SU-DHL-6 (cell line): ENCODE measurements around the gene MEGF6.

ENCODE experiments used
- H2AFZ ChIP-seq: fragments of 200-600 bp; sonication (generic); 2 replicates; pipeline ENCODE4 v1.6.1; 2014; ENCODE audit warnings: low read depth, mild to moderate bottlenecking, moderate library complexity, mixed read lengths, antibody characterized with exemption, low read length; ENCODE audit not compliant: severe bottlenecking
- H3F3A ChIP-seq: fragments of 200-600 bp; shearing (Covaris generic); 2 replicates; pipeline ENCODE4 v1.6.0; 2016; ENCODE audit warnings: antibody characterized with exemption, mild to moderate bottlenecking; ENCODE audit not compliant: insufficient read depth
- H3K27ac ChIP-seq: fragments of 200-600 bp; sonication (generic); 2 replicates; pipeline ENCODE4 v1.5.1; 2016; ENCODE audit warnings: low read depth, mild to moderate bottlenecking, low read length, moderate library complexity, mixed read lengths
- H3K27me3 ChIP-seq: fragments of 200-600 bp; sonication (generic), shearing (Covaris generic); 2 replicates; pipeline ENCODE4 v1.6.0; 2014; ENCODE audit warnings: mild to moderate bottlenecking, low read length
- H3K36me3 ChIP-seq: fragments of 200-600 bp; sonication (generic); 2 replicates; pipeline ENCODE4 v1.6.1; 2014; ENCODE audit warnings: mild to moderate bottlenecking, low read length, mixed read lengths
- H3K4me2 ChIP-seq: fragments of 300-600, 200-600 bp; shearing (Covaris generic), sonication (generic); 2 replicates; pipeline ENCODE4 v1.6.0; 2014; ENCODE audit warnings: low read length, low read depth, mild to moderate bottlenecking; ENCODE audit not compliant: poor library complexity, severe bottlenecking
- H3K4me3 ChIP-seq: fragments of 200-600 bp; sonication (generic); 2 replicates; pipeline ENCODE4 v1.5.1; 2014; ENCODE audit warnings: antibody characterized with exemption, low read length, mild to moderate bottlenecking, mixed read lengths; ENCODE audit not compliant: insufficient read depth, poor library complexity, severe bottlenecking
- H3K79me2 ChIP-seq: fragments of 200-600 bp; sonication (generic); 2 replicates; pipeline ENCODE4 v1.6.1; 2014; ENCODE audit warnings: mild to moderate bottlenecking, low read length, moderate library complexity; ENCODE audit not compliant: insufficient read depth
- H3K9ac ChIP-seq: fragments of 200-600 bp; sonication (generic); 2 replicates; pipeline ENCODE4 v1.7.0; 2014; ENCODE audit warnings: mild to moderate bottlenecking, low read length
- H3K9me2 ChIP-seq: fragments of 200-600 bp; sonication (generic); replicated peaks from 2 replicates; pipeline ENCODE4 v1.6.1; 2014; ENCODE audit warnings: low read length; ENCODE audit not compliant: insufficient read depth
- H3K9me3 ChIP-seq: fragments of 200-600 bp; sonication (generic); 2 replicates; pipeline ENCODE4 v1.6.1; 2014; ENCODE audit warnings: low read length, mixed read lengths; ENCODE audit not compliant: insufficient read depth
- H4K20me1 ChIP-seq: fragments of 200-600 bp; sonication (generic); 2 replicates; pipeline ENCODE4 v1.6.1; 2014; ENCODE audit warnings: low read depth, mild to moderate bottlenecking, antibody characterized with exemption, low read length, moderate library complexity, mixed read lengths
- EZH2phosphoT487 ChIP-seq: fragments of 200-600 bp; sonication (generic), shearing (Covaris generic); conservative IDR thresholded peaks from 2 replicates; pipeline ENCODE4 v1.6.1; 2018; ENCODE audit warnings: mild to moderate bottlenecking, antibody characterized with exemption, low read length, moderate library complexity, mixed read lengths
- TF ChIP-seq, protein P1 (sequence below): fragments of 200-600 bp; sonication (generic); IDR thresholded peaks from one replicate; pipeline ENCODE4 v1.5.1; 2017; ENCODE audit warnings: antibody characterized with exemption, mild to moderate bottlenecking, low read length, moderate library complexity; ENCODE audit not compliant: insufficient read depth, poor library complexity, severe bottlenecking

The MEGF6 gene

DNA sequence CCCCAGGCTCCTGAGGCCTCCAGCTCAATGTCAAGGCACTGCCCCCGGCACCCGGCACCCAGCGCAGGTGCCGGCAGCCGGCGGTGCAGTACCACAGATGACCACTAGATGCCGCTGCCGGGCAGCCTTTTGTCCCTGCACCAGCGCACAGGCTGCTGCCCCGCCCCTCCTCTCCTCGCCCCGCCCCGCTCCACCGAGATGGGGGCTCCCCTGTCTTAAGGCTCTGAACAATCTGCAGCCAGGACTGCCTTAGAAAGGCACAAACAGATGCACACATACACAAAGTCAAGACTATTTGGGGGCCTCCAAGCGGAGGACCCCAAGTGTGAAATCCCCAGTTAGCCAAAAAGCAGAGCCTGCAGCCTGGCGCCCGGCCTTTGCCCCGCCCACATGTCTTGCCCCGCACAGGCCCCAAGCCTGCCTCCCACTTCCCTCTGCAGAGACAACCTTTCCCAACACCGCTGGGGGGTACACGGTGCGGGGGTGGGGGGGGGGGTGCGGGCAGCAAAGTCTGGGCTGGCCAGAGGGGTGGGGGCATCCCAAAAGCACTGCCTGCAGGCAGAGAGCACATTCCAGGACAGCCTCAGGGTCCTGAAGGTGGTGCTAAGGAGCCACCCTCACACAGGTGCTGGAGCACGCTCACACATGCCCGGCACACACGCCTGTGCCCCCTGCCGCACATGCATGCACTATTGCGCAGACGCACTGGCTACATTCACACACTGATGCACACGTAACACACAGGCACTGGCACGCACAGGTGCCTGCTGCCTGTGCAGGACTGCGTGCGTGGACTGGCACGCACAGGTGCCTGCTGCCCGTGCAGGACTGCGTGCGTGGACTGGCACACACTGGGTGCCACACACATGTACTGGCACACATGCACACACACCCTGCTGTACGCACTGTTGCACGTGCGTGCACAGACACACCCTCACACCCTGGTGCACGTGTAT, 119.7 kb downstream of the MEGF6 start:
- no peak overlapping the region for H3K9ac ChIP-seq
- H3K27ac ChIP-seq: no peak overlapping the region
- no peak overlapping the region for H3K4me3 ChIP-seq
- H3K4me2 ChIP-seq: no peak overlapping the region
- H3K9me3 ChIP-seq: no peaks in the 10 kb centered on the region
- no peaks in the 10 kb centered on the region for H3K9me2 ChIP-seq
- no peaks in the 10 kb centered on the region for H3K79me2 ChIP-seq
- H2AFZ ChIP-seq: no peak overlapping the region
- TF ChIP-seq EZH2phosphoT487: no peak
- TF ChIP-seq, protein P1, sequence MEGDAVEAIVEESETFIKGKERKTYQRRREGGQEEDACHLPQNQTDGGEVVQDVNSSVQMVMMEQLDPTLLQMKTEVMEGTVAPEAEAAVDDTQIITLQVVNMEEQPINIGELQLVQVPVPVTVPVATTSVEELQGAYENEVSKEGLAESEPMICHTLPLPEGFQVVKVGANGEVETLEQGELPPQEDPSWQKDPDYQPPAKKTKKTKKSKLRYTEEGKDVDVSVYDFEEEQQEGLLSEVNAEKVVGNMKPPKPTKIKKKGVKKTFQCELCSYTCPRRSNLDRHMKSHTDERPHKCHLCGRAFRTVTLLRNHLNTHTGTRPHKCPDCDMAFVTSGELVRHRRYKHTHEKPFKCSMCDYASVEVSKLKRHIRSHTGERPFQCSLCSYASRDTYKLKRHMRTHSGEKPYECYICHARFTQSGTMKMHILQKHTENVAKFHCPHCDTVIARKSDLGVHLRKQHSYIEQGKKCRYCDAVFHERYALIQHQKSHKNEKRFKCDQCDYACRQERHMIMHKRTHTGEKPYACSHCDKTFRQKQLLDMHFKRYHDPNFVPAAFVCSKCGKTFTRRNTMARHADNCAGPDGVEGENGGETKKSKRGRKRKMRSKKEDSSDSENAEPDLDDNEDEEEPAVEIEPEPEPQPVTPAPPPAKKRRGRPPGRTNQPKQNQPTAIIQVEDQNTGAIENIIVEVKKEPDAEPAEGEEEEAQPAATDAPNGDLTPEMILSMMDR: peak; percentile 46
- H3K27me3 ChIP-seq: no peaks in the 10 kb centered on the region
- no peaks in the 10 kb centered on the region for H3F3A ChIP-seq
- no peaks in the 10 kb centered on the region for H4K20me1 ChIP-seq
- H3K36me3 ChIP-seq: no peaks in the 10 kb centered on the region

DNA sequence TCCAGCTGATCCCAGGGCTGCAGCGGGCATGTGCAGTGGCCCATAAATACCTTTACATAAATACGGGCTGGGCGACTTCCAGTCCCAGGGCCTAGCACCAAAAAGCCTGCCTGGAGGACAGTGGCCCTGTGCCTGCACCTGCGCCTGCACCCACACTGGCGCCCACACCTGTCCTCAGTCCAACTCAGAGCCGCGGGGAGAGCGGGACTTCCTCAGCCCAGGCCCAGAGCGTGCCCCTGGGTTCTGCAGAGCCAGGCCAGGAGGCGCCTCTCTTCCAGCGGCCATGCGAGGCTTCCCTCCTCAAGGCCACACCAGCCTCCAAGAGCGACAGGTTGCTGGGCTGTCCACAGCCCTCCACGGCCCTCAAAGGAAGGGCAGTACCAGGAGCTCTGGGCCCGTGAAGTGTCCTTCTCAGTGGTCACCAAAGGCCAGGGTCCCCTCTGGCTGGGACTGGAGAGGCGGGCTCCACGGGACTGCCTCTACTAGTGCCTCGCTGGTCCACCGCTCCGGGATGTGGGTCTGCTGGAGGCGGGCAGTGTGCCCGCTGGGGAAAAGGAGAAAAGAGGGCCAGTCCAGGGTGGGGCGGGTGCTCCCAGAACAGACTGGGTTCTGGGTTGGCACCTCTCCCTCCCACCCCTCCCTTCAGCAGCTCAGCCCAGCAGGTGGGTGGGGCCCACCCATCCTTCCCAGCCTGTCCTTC, 121.1 kb downstream of the MEGF6 start:
- no peaks in the 10 kb centered on the region for H3K9me3 ChIP-seq
- no peak overlapping the region for H3K4me3 ChIP-seq
- no peaks in the 10 kb centered on the region for H3K27me3 ChIP-seq
- TF ChIP-seq, protein P1: no peak
- no peak for TF ChIP-seq EZH2phosphoT487
- no peaks in the 10 kb centered on the region for H3K36me3 ChIP-seq
- no peak overlapping the region for H2AFZ ChIP-seq
- no peak overlapping the region for H3K9ac ChIP-seq
- no peaks in the 10 kb centered on the region for H3K9me2 ChIP-seq
- H3K27ac ChIP-seq: no peak overlapping the region
- H3K4me2 ChIP-seq: no peak overlapping the region
- no peaks in the 10 kb centered on the region for H3F3A ChIP-seq
- no peaks in the 10 kb centered on the region for H3K79me2 ChIP-seq
- H4K20me1 ChIP-seq: no peaks in the 10 kb centered on the region

GRCh38 chr1:3488432-3488831, 122.9 kb downstream of the MEGF6 start:
- no peaks in the 10 kb centered on the region for H3K27me3 ChIP-seq
- H3K27ac ChIP-seq: no peak overlapping the region
- H3K9ac ChIP-seq: no peak overlapping the region
- no peaks in the 10 kb centered on the region for H3K36me3 ChIP-seq
- no peaks in the 10 kb centered on the region for H3K79me2 ChIP-seq
- H3K4me3 ChIP-seq: no peak overlapping the region
- no peak for TF ChIP-seq EZH2phosphoT487
- TF ChIP-seq, protein P1: no peak
- H3K9me2 ChIP-seq: no peaks in the 10 kb centered on the region
- H3K4me2 ChIP-seq: no peak overlapping the region
- no peaks in the 10 kb centered on the region for H3F3A ChIP-seq
- no peak overlapping the region for H2AFZ ChIP-seq
- no peaks in the 10 kb centered on the region for H3K9me3 ChIP-seq
- no peaks in the 10 kb centered on the region for H4K20me1 ChIP-seq
